GM18526 (cell line): ENCODE measurements around the gene MAGEB1.

ENCODE experiments used
- POLR2A ChIP-seq: IDR thresholded peaks from 3 replicates; pipeline ENCODE4 v1.6.1; 2011; ENCODE audit not compliant: insufficient read length; ENCODE audit errors: extremely low read depth

The MAGEB1 gene, protein sequence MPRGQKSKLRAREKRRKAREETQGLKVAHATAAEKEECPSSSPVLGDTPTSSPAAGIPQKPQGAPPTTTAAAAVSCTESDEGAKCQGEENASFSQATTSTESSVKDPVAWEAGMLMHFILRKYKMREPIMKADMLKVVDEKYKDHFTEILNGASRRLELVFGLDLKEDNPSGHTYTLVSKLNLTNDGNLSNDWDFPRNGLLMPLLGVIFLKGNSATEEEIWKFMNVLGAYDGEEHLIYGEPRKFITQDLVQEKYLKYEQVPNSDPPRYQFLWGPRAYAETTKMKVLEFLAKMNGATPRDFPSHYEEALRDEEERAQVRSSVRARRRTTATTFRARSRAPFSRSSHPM

DNA sequence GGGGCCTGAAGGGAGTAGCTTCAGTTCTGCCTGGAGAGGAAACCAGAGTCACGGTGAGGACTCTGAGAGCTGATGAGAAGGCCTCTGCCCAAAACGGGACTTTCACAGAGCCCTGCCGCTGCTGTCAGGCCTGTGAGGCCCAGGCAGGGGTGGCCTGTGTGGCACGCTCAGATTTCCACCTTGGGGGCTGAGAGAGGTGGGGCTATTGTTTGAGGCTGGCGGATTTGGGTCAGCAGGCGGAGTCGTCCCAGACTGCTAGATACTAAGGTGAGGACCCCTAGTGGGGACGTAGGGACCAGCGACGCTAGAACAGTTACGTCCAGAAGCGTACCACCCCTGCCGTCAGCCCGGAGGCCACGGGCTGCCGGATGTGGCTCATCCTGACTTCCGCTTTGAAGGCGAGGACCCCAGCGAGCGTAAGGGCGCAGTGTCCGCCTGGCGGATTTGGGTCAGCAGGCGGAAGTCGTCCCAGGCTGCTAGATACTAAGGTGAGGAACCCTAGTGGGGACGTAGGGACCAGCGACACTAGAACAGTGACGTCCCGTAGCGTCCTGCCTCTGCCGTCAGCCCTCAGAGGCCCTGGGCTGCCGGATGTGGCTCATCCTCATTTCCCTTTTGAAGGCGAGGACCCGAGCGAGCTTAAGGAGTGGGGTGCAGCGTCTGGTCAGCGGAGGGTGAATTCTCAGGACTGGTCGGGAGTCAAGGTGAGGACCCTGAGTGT is at the start of gene MAGEB1:
Gene MAGEB1, plus strand, starts transcription at position 378 of the 721 bp plus-strand sequence. CDS start 3,348 bp downstream, outside the sequence.
- TF ChIP-seq POLR2A = no peak

DNA sequence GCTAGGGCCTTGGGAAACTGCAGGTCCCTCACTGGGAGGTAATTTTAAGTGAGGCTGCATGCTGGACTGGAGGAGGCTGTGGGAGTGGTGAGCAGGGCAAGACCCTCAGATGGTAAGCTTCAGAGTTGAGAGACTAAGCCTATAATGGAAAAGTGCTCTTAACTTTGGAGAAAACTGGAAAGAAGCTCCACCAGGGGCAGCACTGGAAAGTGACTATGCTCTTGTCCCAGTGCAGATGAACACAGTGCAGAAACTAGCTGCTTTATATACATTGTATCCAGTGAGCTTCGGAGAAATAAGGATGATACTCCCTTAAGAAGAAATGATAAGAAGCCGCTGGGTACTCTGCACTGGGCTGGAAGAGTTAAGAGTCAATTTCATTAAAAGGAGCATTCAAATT is 34.8 kb upstream of the MAGEB1 start:
- no peak for TF ChIP-seq POLR2A

DNA sequence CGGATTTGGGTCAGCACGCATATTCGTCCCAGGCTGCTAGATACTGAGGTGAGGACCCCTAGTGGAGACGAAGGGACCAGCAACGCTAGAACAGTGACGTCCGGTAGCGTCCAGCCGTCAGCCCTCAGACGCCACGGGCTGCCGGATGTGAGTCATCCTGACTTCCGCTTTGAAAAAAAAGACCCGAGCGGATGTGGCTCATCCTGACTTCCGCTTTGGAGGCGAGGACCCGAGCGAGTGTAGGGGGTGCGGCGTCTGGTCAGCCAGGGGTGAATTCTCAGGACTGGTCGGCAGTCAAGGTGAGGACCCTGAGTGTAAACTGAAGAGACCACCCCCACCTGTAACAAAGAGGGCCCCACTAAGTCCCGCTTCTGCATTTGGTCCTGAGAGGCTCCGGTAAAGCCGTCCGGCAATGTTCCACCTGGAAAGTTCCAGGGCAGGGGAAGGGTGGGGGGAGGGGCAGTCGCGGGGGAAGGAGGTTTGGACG is 31.5 kb upstream of the MAGEB1 start, which contains the start of gene MAGEB2:
Gene MAGEB2, plus strand, starts transcription at position 207 of the 487 bp plus-strand sequence. CDS start 3,018 bp downstream, outside the sequence.
- TF ChIP-seq POLR2A = no peak

DNA sequence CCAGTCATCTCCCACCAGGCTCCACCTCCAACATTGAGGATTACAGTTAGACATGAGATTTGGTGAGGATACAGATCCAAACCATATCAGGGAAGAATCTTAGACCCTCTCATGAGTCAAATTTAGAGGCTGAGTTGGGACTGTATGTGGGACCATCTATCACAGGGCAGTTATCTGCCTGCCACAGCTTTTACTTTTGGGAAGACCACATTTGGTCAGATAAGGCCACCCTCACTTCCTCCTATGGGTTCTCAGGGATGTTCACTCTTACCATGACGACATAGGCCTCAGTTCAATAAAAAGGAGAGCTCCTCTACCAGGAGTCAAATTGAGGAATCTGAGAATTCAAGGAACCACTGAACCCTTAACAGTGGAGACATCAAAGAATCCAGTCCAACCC is 29.5 kb upstream of the MAGEB1 start:
- TF ChIP-seq POLR2A = no peak

DNA sequence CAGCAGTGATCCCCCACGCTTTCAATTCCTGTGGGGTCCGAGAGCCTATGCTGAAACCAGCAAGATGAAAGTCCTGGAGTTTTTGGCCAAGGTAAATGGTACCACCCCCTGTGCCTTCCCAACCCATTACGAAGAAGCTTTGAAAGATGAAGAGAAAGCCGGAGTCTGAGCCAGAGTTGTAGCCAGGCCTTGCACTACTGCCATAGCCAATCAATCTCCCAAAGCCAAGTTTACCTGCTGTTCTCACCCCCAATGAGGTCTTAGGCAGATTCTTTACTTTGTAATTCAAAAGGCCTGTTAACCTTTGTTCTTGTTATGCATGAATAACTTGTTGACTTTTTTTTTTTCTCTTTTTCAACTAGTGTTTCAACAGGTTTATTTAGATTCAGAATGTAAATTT is 27.6 kb upstream of the MAGEB1 start:
- no peak for TF ChIP-seq POLR2A

DNA sequence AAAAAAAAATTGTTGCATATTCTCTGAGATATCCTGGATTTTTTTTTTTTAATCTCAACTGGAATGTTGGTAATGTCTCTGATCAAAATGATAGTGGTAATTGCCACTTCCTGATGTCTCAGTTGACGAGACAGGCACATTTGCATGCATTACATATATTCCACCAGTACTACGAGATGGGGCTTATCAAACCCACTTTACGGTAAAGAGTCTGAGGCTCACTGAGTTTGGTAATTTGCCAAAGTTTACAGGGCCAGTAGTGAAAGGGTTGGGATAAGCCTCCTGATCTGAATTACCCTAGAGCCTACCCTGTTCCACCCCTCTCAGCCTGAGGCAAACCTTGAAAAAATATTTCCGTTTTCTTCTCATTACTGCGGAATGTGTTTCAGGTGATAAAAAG is 26.3 kb upstream of the MAGEB1 start:
- no peak for TF ChIP-seq POLR2A

DNA sequence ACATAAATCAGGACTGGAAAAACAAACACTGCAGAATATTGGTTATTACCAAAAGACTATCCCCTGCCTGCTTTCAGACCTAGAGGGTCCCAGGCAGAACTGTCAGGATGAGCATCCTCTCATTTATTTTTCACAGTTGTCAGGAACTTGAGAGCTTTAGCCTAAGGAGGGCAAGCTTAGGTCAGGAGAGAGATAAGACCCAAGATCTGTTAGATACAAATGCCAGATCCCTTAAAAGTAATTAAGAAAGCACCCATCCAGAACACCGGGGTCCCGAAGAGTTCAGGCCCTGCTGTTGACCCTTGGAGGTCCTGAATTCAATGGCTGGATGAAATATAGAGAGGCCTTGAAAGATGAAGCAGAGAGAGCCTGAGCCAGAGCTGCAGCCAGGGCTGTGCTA is 22.4 kb upstream of the MAGEB1 start:
- no peak for TF ChIP-seq POLR2A

DNA sequence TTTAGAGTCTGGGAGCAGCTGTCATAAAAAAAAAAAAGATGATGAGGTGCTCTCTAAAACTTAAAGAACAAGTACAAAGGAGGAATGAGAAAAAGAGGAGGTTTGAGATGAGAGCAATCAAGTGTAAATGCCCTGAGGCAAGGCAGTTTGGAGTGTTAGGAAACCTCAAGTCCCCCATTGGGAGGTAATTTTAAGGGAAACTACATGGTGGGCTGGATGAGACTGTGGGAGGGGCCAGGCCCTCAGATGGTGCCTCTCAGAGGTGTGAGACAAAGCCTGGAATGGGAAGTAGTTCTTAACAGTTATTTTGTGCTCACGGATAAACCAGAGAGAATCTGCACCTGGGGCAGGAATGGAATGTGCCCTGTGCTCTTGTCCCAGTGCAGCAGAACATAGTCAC is 18.4 kb upstream of the MAGEB1 start:
- no peak for TF ChIP-seq POLR2A

DNA sequence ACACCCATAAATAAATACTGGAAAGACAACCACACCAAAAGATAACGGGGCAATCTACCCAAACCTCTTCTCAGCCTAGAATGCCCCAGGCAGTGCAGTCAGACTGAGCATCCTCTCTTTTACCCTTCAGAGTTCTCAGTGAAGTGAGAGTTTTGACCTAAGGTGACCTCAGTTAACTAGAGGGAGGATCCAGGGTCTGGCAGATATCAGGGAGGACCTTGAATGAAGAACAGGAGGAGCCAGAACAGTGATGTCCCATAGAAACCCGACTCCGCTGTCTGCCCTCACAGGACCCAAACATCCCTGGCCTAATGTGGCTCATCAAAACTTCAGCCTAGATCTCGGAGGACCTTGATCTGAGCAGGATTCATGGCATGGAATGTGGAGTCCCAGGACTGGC is 16.6 kb upstream of the MAGEB1 start, which contains the start of gene MAGEB3:
Gene MAGEB3, plus strand, starts transcription at position 263 of the 400 bp plus-strand sequence. CDS start 5,268 bp downstream, outside the sequence.
- TF ChIP-seq POLR2A = no peak

DNA sequence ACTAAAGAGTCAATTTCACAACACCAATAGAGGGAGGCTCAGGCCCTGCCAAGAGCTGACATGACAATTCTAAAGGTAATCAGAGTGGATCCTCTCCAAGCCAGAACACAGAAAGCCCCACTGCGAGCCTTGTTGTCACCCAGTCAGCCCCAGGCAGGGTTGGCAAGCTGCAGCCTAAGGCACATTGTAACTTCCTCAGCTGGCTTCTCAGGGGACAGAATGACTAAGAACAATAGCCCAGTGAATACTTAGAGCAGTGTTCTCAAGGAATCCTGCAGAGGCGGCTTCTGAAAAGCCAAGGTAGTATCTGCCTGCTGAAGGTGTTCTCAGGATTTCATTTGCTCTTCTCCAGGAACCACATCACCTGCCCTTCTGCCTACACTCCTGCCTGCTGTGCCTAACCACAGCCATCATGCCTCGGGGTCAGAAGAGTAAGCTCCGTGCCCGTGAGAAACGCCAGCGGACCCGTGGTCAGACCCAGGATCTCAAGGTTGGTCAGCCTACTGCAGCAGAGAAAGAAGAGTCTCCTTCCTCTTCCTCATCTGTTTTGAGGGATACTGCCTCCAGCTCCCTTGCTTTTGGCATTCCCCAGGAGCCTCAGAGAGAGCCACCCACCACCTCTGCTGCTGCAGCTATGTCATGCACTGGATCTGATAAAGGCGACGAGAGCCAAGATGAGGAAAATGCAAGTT is 5.1 kb upstream of the MAGEB1 start, which contains the start of gene MAGEB4:
Gene MAGEB4, plus strand, starts transcription at position 277 of the 692 bp plus-strand sequence. Its CDS starts 136 bp downstream, at position 413.
- TF ChIP-seq POLR2A = no peak

DNA sequence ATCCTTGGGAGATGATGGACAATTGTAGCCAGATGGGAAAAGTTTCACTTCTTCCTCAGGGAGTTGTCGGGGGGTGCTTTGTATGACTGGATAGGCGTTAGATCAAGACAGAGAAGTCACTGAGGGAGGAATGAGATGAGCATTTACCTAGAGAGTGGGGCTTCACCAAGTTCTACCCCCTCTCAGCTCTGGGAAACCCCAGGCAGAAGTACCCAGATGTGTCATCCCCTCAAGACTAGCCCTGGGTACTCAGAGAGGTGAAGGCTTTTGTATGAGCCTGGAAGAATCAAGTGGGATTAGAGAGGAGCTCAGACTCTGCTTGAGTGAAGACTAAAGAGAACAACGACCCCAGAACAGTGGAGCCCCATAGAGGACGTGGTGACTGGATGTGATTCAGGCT is 1.9 kb downstream of the MAGEB1 start:
- TF ChIP-seq POLR2A = no peak

DNA sequence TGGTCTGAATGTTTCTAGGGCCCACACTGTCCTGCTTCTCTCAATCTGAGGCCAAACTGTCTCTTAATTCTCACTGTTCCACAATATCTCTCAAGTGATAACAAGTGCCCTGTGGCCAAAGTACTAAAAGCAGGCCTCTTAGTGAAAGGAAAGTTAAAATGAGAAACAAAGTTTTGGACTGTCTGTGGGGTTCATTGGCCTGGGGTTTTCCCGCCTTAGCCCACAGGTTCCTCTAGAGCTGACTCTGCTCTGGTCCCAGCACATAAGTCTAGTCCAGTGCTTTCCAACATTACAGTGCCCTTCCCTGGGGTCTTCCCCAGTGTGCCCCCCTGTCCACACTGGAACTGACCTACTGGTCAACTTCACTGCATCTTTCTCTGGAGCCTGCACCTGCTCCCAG is 6.3 kb downstream of the MAGEB1 start:
- no peak for TF ChIP-seq POLR2A

DNA sequence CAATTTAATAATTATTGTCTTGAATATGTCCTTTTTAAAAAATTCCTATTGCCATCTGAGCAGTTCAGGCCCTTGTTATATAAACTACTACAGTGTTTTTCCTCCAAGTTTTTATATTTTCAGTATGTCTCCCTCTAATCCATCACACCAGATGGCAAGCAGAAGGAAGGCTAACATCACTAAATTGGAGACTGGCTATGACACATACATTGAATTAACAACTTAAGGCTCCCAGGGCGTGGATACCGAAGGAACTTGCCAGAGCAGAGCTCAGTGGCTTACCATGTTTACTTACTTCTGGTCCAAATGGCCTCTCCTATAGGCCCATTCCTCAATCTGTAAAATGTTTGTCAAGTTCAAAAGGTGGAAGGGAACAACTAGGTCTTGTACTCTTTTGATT is 13.0 kb downstream of the MAGEB1 start:
- TF ChIP-seq POLR2A = no peak

DNA sequence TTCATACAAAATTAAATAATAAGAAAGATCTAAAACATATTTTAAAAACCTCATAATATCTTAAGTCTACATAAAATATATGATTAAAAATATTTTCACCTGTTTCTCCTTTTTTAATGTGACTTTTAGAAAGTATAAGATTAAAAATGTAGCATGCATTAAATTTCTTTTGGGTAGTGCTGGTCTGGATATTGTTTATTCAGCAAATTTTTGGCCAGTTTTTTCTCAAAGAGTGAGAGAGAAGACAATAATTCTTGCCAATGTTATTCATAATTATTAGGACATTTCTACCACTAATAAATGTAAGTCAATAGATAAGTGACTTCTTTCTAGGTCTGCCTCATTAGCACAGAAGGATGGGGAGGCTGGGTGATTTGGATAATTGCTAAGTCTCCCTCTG is 14.1 kb downstream of the MAGEB1 start:
- TF ChIP-seq POLR2A = no peak

DNA sequence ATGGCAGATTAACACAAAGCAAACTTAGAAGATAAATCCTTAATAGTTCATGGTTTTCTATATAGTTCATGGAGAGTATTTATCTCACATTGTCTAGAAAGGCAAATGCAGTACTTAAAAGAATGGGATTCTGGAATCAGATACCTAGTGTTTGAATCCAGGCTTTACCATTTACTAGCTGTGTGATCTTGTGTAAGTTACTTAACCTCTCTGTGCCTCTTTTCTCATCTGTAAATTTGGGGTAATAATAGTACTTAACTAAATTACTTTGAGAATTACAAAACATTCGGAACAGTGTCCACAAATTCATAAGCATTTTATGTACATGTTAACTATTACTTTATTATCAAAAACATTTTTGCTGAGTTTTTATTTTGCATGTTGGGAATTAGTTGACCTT is 15.8 kb downstream of the MAGEB1 start:
- no peak for TF ChIP-seq POLR2A
